Upper lobe of left lung (tissue), 4 donors: Measurements from ENCODE around the gene RACK1.

Experiments used
- CTCF ChIP-seq, 6 experiments: fragments of 450-650 bp in 4 of 6; fragments of 200-600 bp in 2 of 6; sonication (generic) in 2 of 6; IDR thresholded peaks; one replicate each; pipeline ENCODE4 v1.5.1; 2016 to 2019; ENCODE audit warnings: antibody characterized with exemption in 6 of 6
- POLR2A ChIP-seq, 4 donors: fragments of 450-650 bp; IDR thresholded peaks; one replicate each; pipeline ENCODE4 v1.5.1; 2016 to 2017; ENCODE audit warnings: antibody characterized with exemption in 4 of 4, mild to moderate bottlenecking in 2 of 4
- POLR2AphosphoS5 ChIP-seq, 2 donors: sonication (generic); formaldehyde crosslinking; IDR thresholded peaks; one replicate each; pipeline ENCODE4 v1.5.1; 2017; ENCODE audit warnings: antibody characterized with exemption in 2 of 2

GRCh38 chr5:181245427-181246275 lies 1.9 kb upstream of the RACK1 start:
- TF ChIP-seq CTCF (IDR thresholded peaks at IDR 0.05) (no peak), POLR2AphosphoS5 (IDR thresholded peaks at IDR 0.05) (no peak), POLR2A (IDR thresholded peaks at IDR 0.05) (no peak)
